NT2/D1 (cell line): Measurements from ENCODE around the gene SRXN1.

Experiments used
- DNase-seq: peaks from one replicate; pipeline ENCODE4 v3.0.0-alpha.2; 2011; ENCODE audit warnings: low read depth, low spot score
- H3K27me3 ChIP-seq: 2 replicates; pipeline ENCODE4 v1.6.0; 2011; ENCODE audit warnings: mild to moderate bottlenecking; ENCODE audit not compliant: insufficient read length, insufficient read depth
- H3K36me3 ChIP-seq: 2 replicates; pipeline ENCODE4 v1.6.1; 2011; ENCODE audit warnings: mild to moderate bottlenecking, low read length, mixed read lengths; ENCODE audit not compliant: insufficient read depth, insufficient read length
- H3K4me1 ChIP-seq: 2 replicates; pipeline ENCODE4 v1.5.1; 2011; ENCODE audit not compliant: insufficient read depth, insufficient read length
- H3K4me3 ChIP-seq: 2 replicates; pipeline ENCODE4 v1.5.1; 2011; ENCODE audit warnings: low read depth; ENCODE audit not compliant: insufficient read length
- H3K9ac ChIP-seq: 2 replicates; pipeline ENCODE4 v1.6.0; 2011; ENCODE audit warnings: low read depth; ENCODE audit not compliant: insufficient read length
- H3K9me3 ChIP-seq: 2 replicates; pipeline ENCODE4 v1.5.1; 2011; ENCODE audit warnings: mild to moderate bottlenecking, low read length; ENCODE audit not compliant: insufficient read depth
- SUZ12 ChIP-seq: IDR thresholded peaks from 2 replicates; pipeline ENCODE4 v1.6.1; 2011; ENCODE audit not compliant: insufficient read length, insufficient read depth; ENCODE audit errors: extremely low read depth
- YY1 ChIP-seq: IDR thresholded peaks from 2 replicates; pipeline ENCODE4 v1.6.1; 2011; ENCODE audit not compliant: insufficient read length, insufficient read depth
- ZNF274 ChIP-seq: IDR thresholded peaks from 2 replicates; pipeline ENCODE4 v1.6.1; 2011; ENCODE audit warnings: mild to moderate bottlenecking, low read depth, low read length

The SRXN1 gene

DNA sequence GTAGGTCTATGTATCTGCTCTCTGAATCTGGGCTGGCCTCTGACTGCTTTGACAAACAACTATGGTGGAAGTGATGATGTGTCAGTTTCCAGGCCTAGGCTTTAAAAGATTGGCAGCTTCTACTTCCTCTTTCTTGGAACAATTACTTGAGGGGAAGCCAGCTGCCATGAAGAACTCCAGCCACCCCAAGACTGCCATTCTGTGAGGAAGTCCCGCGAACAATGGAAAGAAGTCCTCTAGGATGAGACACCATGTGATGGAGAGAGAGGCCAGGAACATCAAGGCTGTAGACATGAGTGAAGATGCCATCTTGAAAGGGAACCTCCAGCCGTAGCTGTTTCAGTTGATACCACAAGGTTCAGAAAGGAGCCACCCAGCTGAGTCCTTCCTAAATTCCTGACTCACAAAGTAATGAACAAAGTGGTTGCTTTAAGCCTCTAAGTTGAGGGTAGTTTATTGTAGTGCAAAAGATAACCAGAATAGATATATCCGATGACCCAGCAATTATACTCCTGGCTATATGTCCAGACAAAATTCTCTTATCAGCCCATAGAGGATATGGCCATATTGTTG is 27.6 kb downstream of the SRXN1 start:
- Histone ChIP-seq H3K36me3 (no peaks in the 10 kb centered on the region), H3K4me1 (peaks cover 4% of the 10 kb centered on the region), H3K27me3 (no peaks in the 10 kb centered on the region), H3K9ac (no peak overlapping the region), H3K9me3 (no peaks in the 10 kb centered on the region), H3K4me3 (no peak overlapping the region)
- TF ChIP-seq ZNF274 (no peak), YY1 (no peak), SUZ12 (no peak)
- DNase-seq, result no peak

- no peak for DNase-seq
- Histone ChIP-seq H3K9ac (no peak overlapping the region), H3K4me1 (peaks cover 6% of the 10 kb centered on the region), H3K27me3 (no peaks in the 10 kb centered on the region), H3K36me3 (no peaks in the 10 kb centered on the region), H3K9me3 (0 out of 2 replicates have a peak, but pooled peaks cover 1% of the 10 kb centered on the region), H3K4me3 (no peak overlapping the region)
- TF ChIP-seq YY1 (no peak), ZNF274 (no peak), SUZ12 (no peak)
Observed at GRCh38 chr20:623704-624103, 29.3 kb downstream of the SRXN1 start.

- Histone ChIP-seq H3K9ac (peak overlapping the region; percentile 3), H3K36me3 (no peaks in the 10 kb centered on the region), H3K27me3 (no peaks in the 10 kb centered on the region), H3K9me3 (peaks cover 8% of the 10 kb centered on the region), H3K4me1 (peaks cover 6% of the 10 kb centered on the region), H3K4me3 (no peak overlapping the region)
- DNase-seq, result no peak
- TF ChIP-seq YY1, result no peak
Observed at GRCh38 chr20:623021-623420, 30.0 kb downstream of the SRXN1 start.

GRCh38 chr20:622161-622560 is 30.8 kb downstream of the SRXN1 start:
- Histone ChIP-seq H3K9me3 (peaks cover 15% of the 10 kb centered on the region), H3K4me1 (peaks cover 6% of the 10 kb centered on the region), H3K36me3 (no peaks in the 10 kb centered on the region), H3K9ac (no peak overlapping the region), H3K27me3 (no peaks in the 10 kb centered on the region), H3K4me3 (no peak overlapping the region)
- no peak for DNase-seq
- TF ChIP-seq SUZ12, result no peak
- TF ChIP-seq ZNF274, result no peak
- TF ChIP-seq YY1, result no peak

DNA sequence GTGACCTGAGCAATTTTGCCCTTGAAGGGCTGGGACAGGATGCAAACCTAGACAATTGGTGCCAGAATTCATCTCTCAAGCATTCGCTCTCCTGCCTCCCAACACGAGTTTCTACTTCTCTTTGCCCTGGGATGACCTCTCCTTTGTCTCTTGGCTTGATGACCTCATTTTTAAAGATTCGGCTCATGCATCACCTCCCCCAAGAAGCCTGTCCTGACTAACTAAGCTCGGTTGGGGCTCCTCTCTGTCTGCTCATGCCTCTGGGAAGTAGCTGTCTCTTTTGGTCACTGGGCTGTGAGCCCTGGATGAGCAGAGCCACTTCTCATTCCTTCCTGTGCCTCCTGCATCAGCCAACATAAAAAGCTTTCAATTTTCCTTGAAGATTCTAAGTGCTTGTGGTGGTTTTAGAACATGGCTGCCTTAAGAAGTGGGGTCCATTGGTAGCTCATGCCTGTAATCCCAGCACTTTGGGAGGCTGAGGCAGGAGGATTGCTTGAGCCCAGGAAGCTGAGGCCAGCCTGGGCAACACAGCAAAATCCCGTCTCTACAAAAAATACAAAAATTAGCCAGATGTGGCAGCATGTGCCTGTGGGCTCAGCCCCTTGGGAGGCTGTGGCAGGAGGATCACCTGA is 31.8 kb downstream of the SRXN1 start:
- TF ChIP-seq YY1 (no peak), ZNF274 (no peak), SUZ12 (no peak)
- no peak overlapping the region for H3K4me3 ChIP-seq
- DNase-seq, result peak; percentile 68

DNA sequence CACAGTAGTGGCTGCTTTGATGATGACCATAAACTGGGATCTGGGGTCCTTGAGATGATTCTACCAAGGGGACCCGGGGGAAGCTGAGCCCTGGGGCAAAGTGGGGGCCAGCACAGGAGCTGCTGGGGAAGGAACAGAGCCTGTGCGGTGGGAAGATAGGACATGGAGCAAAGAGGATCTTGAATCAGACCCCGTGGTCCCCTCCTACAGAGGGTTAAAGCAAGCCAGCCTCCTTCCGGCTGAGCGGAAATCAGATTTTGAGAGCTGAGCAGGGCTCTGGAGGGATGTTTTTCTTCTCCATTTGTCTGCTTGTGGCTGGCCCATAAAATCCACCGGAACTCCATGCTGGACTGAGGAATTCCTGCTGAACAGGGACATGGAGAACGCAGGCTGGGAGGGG is 32.8 kb downstream of the SRXN1 start:
- no peak for DNase-seq
- TF ChIP-seq ZNF274, result no peak
- TF ChIP-seq SUZ12, result no peak
- no peak for TF ChIP-seq YY1
- no peaks in the 10 kb centered on the region for H3K27me3 ChIP-seq

More for the DNA sequence above, 31.8 kb downstream of the SRXN1 start:
- H3K27me3 ChIP-seq, result no peaks in the 10 kb centered on the region
- H3K9ac ChIP-seq, result no peak overlapping the region
- H3K4me1 ChIP-seq, result peaks cover 8% of the 10 kb centered on the region
- peaks cover 15% of the 10 kb centered on the region for H3K9me3 ChIP-seq
- H3K36me3 ChIP-seq, result no peaks in the 10 kb centered on the region

GRCh38 chr20:618980-619379 is 34.0 kb downstream of the SRXN1 start:
- Histone ChIP-seq H3K36me3 (no peaks in the 10 kb centered on the region), H3K9ac (no peak overlapping the region), H3K9me3 (peaks cover 15% of the 10 kb centered on the region), H3K4me3 (no peak overlapping the region), H3K27me3 (no peaks in the 10 kb centered on the region), H3K4me1 (peaks cover 8% of the 10 kb centered on the region)
- DNase-seq, result no peak
- TF ChIP-seq YY1 (no peak), SUZ12 (no peak), ZNF274 (no peak)

More for the DNA sequence above, 32.8 kb downstream of the SRXN1 start:
- Histone ChIP-seq H3K9ac (no peak overlapping the region), H3K36me3 (no peaks in the 10 kb centered on the region), H3K9me3 (peaks cover 15% of the 10 kb centered on the region), H3K4me1 (peaks cover 8% of the 10 kb centered on the region), H3K4me3 (no peak overlapping the region)
